GM19023 (cell line): ENCODE measurements around the gene CDK5RAP3.

ENCODE experiments used
- ATAC-seq: cut with Tn5 transposase; IDR thresholded peaks from one replicate; pipeline ENCODE4 v1.9.1; 2021; ENCODE audit warnings: mild to moderate bottlenecking, moderate library complexity; ENCODE audit not compliant: unreplicated experiment

Gene CDK5RAP3

DNA sequence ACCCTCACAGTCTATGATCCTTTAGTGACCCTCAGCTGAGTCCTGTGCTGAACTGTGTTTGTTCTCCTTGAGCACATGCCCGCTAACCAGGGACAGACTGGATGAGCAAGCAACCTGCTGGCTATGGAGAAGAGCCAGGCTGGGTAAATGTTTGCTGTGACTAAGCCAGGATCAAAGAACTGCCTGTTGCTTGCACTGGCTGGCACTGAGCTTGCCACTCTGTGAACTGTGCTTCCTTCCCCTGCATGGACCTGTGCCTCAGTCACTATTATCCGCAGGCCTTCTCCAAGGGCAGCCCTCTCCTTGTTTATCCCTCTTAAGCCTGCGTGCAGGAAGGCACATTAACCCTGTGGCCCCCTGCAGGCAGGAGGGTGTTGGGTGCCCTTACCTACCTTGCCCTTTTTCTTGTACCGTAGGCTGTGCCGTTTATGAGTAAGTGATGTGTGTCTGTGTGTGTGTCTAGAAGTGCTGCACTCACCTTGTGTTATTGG is 22.2 kb upstream of the CDK5RAP3 start:
- no peak for ATAC-seq

GRCh38 chr17:47949197-47949759 is 21.6 kb upstream of the CDK5RAP3 start:
- ATAC-seq = peak; percentile 69

GRCh38 chr17:47949946-47950345 is 21.0 kb upstream of the CDK5RAP3 start:
- ATAC-seq = peak; percentile 23

- no peak for ATAC-seq
Observed at GRCh38 chr17:47950448-47950847, 20.5 kb upstream of the CDK5RAP3 start.

DNA sequence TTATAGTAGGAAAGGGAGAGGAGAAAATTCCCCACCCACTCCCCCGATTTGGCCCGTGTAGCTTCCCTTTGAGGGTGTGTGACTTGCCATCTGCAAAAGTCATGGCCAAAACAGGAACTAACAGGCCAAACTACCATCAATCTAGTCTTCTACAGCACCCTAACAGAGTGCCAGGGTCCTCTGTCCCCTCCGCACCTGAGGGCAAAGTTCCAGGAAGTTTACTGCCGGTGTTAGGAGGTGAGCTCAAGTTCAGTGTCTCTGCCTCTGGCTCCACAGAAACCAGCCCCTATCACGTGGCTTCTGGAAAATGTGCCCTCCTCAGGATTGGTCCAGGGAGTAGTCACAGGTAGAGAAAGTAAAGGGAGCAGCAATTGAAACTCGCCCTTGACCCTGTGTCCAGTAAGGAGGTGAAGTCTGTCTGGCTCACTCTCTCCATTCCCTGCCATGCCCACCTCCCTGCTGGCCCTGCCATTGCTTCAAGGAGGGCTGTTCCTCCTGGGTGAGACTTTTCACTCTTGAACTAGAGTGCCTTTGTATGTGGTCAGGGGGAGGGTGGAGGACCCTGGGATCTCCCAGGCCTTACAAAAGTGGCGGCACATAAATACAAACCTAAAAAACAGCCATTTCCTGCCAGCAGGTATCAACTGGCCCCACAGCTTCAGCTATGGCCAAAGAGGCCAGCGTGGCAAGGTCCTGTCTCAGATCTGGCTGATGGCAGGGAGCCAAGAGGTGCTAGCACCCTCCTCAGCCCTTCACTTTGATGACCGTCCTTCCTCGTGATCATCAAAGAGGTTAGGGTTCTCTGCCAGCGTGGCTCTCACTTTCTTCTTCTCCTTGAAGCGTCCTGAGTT is 18.5 kb upstream of the CDK5RAP3 start:
- no peak for ATAC-seq

GRCh38 chr17:47953909-47954308 is 17.0 kb upstream of the CDK5RAP3 start:
- ATAC-seq = no peak

DNA sequence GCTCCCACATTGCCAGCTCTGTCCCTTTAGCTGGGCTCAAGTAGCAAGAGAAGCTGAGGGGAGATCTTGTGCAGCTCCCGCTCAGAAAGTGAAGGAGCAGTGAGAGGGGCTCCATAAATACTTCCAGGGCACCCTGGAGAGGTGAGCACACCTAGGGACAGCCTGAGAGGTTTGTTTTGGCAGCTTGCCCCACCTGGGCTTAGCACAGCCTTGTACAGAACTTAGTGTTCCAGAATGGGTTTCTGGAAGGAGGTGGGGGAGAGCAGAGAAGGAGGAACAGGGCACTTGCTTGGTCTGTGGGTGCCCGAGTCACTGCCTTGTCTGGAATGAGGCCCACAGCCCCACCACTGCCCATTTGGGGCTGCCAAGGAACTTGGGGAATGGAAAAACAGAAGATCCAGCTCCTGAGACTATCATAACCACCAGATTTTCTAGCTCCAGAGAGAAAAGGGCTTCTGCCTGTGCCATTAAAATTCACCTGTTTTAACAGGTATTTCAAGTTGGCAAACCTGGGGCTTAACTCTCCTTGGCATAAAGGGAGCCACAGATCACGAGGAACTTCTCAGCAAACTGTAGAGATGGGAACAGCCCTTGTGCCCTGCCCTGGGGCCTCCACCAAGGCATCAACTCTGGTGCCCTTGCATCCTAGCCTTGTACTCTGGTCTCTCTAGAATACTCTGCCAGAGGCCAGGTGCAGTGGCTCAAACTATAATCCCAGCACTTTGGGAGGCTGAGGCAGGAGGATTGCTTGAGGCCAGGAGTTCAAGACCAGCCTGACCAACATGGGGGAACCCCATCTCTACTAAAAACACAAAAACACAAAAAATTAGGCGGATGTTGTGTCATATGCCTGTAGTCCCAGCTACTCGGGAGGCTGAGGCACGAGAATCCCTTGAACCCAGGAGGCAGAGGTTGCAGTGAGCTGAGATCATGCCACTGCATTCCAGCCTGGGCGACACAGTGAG is 15.1 kb upstream of the CDK5RAP3 start:
- ATAC-seq = no peak

GRCh38 chr17:47956791-47957590 is 13.9 kb upstream of the CDK5RAP3 start:
- ATAC-seq = no peak

DNA sequence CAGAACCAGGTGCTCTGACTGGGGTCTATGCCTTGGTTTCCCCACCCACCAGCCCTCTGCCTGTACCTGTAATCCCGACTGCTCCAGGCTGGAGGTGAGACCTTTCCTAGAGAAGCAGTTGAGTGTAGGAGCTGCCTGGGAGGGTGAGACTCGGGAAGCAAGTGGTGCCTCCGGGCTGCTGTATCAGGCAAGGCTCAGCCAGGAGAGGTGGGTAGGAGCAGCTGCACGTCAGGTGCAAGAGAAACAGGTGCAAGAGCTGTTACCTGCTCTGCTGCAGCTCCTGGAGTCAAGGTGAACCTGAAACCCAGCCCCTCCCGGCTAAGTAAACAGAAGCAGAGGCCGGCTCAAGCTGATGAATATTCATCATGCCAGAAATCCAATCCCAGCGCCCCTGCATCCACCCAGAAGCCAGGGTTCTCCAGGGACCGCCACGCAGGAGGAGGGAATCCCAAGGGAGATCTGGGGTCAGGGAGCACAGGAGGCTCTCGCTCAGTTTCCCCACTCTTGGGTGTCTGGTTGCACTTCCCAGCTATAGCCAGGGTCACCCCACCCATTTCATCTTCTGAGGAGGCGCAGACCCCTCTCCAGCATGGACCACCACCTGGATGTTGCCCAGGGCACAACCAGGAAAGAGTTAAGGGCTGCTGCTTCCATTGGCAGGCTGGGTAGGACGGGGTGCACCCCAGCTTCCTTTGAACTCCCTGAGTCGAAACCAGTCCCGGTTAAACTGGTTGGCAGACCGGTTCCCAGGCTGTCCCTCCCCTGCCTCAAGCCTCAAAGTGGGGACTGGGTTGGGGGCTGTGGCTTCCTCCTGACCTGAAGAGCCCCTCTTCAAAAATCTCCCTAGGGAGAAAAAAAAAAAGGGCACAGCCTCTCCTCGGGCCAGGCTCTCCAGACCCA is 13.1 kb upstream of the CDK5RAP3 start, which contains the start of gene PRR15L:
TSS of gene PRR15L (minus strand) at position 293 of the 900 bp plus-strand sequence. CDS start 4,649 bp downstream, outside the sequence.
- no peak for ATAC-seq

DNA sequence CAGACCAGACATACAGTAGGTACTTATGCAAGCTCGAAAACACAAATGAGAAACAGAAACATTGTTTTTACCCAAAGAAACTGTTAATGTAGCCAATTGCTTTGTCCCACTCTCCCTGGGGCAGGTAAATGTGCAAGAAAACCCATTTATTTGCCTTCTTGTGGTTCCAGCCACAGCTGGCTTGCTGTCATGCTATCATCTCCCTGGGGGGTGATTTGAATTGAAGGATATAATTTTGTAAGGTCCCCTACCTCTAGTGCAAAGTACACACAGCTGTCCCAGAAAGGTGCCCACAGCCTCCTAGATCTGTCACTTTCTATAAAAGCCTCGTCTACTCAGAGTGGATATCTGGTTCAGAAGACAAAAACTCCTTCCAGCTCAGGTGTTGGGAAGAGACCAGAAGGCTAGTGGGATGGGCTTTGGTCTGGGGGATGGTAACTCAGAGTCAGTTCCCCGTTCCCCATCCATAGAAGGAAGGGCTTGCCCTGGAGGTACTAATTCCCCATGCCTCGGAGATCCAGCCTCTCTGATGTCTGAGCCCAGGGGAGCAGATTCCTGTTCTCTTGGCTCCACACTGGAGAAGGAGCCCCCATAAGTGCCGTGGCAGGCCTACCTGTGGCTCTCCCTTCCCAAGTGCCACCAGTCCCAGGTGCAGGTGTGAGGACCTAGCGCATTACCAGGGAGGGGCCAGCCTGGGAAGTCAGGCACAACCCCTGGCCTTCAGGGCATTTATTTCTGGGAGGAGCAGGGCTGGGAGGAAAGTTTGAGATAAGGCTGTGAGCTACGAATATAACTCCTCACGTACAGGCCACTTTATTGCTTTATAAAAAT is 10.9 kb upstream of the CDK5RAP3 start:
- no peak for ATAC-seq

GRCh38 chr17:47961406-47961805 is 9.5 kb upstream of the CDK5RAP3 start:
- ATAC-seq = no peak

DNA sequence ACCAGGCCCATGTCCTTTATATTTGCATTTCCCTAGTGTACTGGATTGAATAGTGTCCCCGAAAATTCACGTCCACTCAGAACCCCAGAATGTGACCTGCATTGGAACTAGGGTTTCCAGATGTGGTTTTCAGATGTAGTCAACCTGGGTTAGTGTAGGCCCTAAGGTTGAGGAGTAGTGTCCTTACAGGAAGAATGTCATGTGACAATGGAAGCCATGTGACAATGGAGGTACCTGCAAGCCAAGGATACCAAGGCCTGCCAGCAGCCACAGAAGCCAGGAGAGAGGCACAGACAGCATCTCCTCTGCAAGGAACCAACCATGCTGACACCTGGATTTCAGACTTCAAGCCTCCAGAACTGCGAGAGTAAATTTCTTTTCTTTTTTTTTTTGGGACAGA is 8.0 kb upstream of the CDK5RAP3 start:
- ATAC-seq = no peak

GRCh38 chr17:47964856-47965255 is 6.1 kb upstream of the CDK5RAP3 start:
- ATAC-seq = no peak

- no peak for ATAC-seq
Observed at GRCh38 chr17:47966079-47966519, 4.8 kb upstream of the CDK5RAP3 start.

GRCh38 chr17:47967607-47968252 is 3.2 kb upstream of the CDK5RAP3 start:
- ATAC-seq = no peak

DNA sequence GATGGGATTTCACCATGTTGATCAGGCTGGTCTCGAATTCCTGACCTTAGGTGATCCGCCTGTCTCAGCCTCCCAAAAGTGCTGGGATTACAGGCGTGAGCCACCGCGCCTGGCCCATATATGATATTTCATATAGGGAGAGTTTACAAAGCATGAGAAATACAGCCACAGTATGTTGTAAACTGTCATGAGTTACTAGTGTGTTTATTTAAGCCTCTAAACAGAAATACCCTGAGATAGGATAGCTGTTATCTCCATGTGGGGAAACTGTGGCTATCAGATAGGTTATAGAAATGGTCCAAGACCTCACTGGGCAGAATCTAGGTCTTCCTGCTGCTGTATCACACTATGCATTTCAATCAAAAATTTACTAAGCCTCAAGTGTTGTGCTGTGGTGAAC is 2.1 kb upstream of the CDK5RAP3 start:
- ATAC-seq = no peak

- no peak for ATAC-seq
Observed at GRCh38 chr17:47969930-47970724, 786 bp upstream of the CDK5RAP3 start.
